Posterior cingulate gyrus (tissue), 11 donors: ENCODE measurements around the gene ARL3.
A peak's percentile ranks its signal among the peaks of the same experiment; 100 is the strongest.

Source experiments
- DNase-seq, 10 donors: peaks; one replicate each; pipeline versions ENCODE4 v3.0.0 to v3.0.0-alpha.2; 2020 to 2021; ENCODE audit warnings: mixed read lengths in 3 of 10
- intact Hi-C: fragments of 100-400 bp; cut with DNase I; formaldehyde crosslinking; loops from one replicate; pipeline ENCODE4 v1.15.1; 2023

ARL3 gene

DNA sequence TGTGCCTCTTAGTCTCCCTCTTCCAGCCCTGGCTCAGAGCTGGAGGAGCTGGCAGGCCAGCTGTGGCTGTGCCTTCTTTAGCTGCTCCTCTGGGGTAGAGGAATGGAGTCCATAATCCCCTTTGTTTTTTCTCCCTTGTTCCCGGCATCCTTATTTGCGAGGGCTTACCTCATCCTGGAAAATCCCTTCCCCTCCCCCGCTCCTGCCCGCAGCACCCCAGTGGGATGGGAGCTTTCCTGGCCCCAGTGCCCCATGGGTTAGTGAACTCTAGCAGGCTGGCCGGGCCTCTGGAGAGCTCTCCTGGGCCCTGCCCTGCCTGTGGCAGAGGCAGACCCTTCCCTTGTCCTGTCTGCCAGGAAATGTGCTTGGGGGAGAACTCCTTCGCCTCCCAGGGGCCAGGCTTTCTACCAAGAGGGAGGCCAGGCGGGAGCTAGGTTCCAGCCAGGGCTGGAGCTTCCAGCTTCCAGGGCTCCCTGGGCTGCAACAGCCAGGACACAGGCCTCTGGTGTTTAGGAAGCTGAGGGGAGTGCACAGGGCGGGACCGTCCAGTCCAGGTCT, 86.4 kb downstream of the ARL3 start:
- peak in 3 of 10 donors; percentile 74 to 84 (median 83) for DNase-seq
- intact Hi-C loops: no loop called here

DNA sequence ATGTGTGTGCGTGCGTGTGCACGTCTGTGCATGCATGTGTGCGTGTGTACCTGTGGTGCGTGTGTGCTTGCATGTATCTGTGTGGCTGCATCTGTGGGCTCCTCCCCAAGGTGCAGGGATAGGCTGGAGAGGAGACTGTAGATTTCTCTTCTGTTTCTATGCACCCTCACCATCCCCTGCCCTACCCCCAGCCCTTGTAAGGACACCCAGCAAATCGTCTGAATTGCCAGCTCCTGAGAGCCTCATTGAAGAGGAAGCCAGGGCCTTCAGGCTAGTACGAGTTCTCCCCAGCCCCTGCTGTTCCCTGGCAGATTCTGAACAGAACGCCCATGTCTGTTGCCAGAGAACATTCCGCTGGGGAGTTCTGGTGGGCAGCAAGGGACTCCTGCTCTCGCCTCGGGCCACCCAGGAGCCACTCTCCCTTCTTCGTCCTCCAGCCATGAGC, 86.9 kb downstream of the ARL3 start:
- DNase-seq: peak in 5 of 10 donors; percentile 50 to 87 (median 80)
- intact Hi-C loops: no loop called here

DNA sequence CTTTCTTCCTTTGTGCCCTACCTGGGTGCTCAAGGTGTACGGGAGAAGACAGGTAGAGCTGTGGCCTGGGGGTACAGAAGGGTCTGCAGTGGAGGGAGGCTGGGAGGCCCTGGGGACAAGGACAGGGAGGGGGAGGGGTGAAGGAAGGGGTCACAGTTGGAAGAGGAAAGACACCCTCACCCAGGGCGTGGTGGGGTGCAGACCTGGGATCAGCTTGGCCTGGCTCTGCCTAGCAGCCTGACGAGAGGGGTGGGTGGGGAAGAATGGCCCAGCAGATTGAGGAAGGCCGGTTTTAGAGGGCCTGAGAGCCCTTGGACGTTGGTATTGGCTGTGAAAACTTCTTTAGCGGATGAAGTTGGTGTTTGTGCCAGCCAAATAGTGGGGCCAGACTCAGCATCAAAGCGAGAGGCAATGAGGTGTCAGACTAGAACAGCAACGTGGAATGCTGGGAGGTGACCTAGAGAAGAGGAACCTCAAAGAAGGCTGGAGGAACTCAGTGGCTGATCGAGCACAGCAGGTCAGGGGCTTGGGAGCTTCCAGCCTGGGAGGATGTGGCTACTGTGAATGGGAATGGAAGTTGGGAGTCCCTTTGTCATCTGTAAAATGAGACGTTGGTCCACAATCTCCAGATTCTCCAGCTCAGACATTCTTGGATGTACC, 88.0 kb downstream of the ARL3 start:
- intact Hi-C loops: no loop called here
- DNase-seq: peak in 2 of 10 donors; percentile 21 to 39

DNA sequence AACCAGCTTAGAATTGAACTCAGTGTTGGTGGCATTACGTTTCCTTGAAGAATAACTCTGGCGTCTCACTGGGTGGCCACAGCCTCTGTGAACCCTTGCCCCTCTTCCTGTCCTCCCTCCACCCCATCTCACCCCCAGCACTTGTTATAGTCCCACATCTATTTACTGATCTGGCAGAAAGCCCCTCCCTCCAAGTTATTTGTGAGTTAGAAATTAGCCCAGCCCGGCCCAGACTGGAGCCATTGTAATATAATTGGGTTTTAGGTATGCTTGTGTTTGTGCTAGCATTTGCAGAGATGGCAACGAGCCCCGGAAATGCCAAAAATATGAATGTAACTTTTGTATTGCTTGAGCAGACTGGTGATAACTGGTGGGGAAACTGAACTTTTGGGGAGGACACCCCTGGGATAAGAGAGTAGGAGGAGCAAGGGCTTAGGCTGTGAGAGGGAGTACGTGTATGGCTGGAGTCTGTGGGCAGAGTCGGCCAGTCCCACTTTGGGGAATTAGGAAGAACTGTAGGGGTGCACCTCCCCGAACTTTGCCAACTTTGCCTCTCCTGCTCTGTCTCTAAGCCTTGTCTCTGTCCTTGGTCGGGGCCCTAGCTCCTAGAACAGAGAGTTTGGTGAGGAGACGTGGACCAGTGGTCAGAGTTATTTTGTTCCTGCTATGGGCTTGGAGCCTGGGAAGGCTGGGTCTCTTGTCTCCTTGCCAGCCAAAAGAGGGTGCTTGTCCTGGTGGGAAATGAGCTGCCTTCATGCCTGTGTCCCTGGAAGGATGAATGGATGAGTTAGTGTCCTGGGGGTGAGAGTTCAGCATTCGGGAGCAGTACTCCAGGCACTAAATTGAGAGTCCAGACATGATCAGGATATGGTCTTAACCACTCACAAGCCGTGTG, 89.2 kb downstream of the ARL3 start:
- intact Hi-C loops: no loop called here
- peak in 2 of 10 donors; percentile 26 to 34 for DNase-seq

DNA sequence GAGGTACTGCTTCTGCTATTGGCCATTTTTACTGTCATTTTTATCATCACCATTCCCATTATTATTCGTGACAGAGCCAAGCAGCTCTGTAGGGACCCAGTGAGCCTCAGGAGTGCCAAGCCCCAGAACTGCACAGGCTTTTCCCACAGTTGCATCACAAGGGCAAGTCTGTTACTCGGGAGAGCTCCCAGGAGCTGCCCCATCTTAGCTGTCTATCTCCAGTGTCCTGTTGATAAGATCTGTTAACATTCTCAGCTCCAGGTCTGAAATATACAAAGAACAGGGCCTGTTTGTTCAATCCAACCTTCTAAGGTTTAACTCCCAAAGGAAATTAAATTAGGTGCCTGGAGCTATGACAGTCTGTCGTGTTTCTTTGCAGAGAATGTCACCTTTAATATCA, 90.1 kb downstream of the ARL3 start:
- intact Hi-C loops: no loop called here
- peak in 1 of 10 donors; percentile 21 for DNase-seq
